ENCODE measurements around the gene ICAM1. TPM values are rescaled to one million over a fixed set of nuclear protein-coding genes. Genes with fewer than 3 reads are reported as not detected.

Gene ICAM1
- polyA plus RNA-seq, 2 of the 4 experiments (the other 2 are of a cell fraction): 1.2 to 1.4 TPM

DNA sequence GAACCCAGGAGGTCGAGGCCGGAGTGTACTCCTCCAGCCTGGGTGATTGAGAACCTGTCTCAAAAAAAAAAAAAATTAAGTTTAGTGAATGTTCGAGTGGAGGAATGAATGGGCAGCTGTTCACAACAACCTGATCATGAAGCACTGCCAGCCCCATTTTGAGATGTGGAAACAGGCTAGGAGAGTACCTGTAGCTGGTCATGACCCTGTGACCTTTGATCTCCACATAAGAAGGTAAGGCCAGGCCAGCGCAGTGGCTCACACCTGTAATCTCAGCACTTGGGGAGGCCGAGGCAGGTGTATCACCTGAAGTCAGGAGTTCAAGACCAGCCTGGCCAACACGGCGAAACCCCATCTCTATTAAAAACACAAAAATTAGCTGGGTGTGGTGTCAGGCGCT lies 54.8 kb downstream of the ICAM1 start:
- WGBS (ENCODE audit: missing lambda C conversion rate): 90% methylated on average over 7 of the region's 8 CpGs
- no peaks in the 10 kb centered on the region for H3K4me1 ChIP-seq
- no peak for ATAC-seq
- H3K4me3 ChIP-seq: no peak overlapping the region
- no peak overlapping the region for H3K4me2 ChIP-seq
- H3K9me3 ChIP-seq: no peaks in the 10 kb centered on the region
- ChIA-PET CTCF (interaction anchor here (1.3 kb wide), 1 partner anchor 67 kb away, joined by 6 read pairs; no protein-coding TSS in a partner anchor), POLR2A (no interaction called here)
- no peak for DNase-seq (ENCODE audit: low read depth in 1 of 2, low spot score in 1 of 2)
- H3K27ac ChIP-seq: no peak overlapping the region
- TF ChIP-seq SREBF2 (IDR thresholded peaks at IDR 0.05) (no peak), NR3C1 (IDR thresholded peaks at IDR 0.05) (no peak), BHLHE40 (IDR thresholded peaks at IDR 0.05; ENCODE audit: low read depth, low read length) (no peak), EHF (CRISPR knock-in tag; IDR thresholded peaks at IDR 0.05) (no peak), FOSB (CRISPR knock-in tag; IDR thresholded peaks at IDR 0.05) (no peak), FOSL2 (IDR thresholded peaks at IDR 0.05) (no peak), FOSL2 (CRISPR knock-in tag; IDR thresholded peaks at IDR 0.05) (no peak)
- TF ChIP-seq, protein P1, sequence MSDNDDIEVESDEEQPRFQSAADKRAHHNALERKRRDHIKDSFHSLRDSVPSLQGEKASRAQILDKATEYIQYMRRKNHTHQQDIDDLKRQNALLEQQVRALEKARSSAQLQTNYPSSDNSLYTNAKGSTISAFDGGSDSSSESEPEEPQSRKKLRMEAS (IDR thresholded peaks at IDR 0.05): no peak
- FAIRE-seq: no peak

DNA sequence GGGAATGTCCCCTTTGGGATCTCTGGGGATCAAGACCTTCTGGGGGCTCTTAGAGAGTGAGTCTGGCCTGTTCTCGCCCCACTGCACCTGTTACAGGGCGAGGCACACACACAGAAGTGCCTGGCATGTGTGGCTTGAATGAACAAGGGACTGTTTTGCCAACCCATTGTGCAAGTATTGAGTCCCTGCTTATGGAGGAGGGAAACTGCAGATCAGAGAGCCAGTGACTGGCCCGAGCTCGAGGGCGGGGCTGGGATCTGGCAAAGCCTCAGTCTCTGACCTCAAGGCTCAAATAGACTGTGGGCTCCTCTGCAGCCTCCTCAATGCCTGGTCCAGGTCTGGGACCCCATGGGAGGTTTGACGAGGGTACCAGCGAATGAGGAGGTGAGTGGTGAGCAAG lies 56.9 kb downstream of the ICAM1 start:
- Histone ChIP-seq H3K9me3 (no peaks in the 10 kb centered on the region), H3K4me3 (no peak overlapping the region), H3K4me2 (no peak overlapping the region), H3K27ac (no peak overlapping the region), H3K4me1 (peaks cover 9% of the 10 kb centered on the region; the same call in 1 of the 3 replicates)
- ChIA-PET POLR2A (interaction anchor here (0.6 kb wide), 1 partner anchor 85 kb away, joined by 4 read pairs; no protein-coding TSS in a partner anchor), CTCF (interaction anchor here (1.6 to 2.3 kb wide), 2 partner anchors 58 to 68 kb away, joined by 5 to 9 read pairs; partner anchors contain the start of gene ICAM1)
- ATAC-seq (no peak), FAIRE-seq (no peak), DNase-seq (ENCODE audit: low read depth in 1 of 2, low spot score in 1 of 2) (no peak)
- 90% methylated on average over 4 of the region's 7 CpGs for whole genome bisulfite sequencing (ENCODE audit: missing lambda C conversion rate)
- TF ChIP-seq HOXB13 (CRISPR knock-in tag; IDR thresholded peaks at IDR 0.05; ENCODE audit: low read depth) (no peak), RNF2 (IDR thresholded peaks at IDR 0.05; ENCODE audit: borderline replicate concordance, low read depth) (no peak), MAZ (IDR thresholded peaks at IDR 0.05; ENCODE audit: borderline replicate concordance, low read depth, low read length) (no peak), EP300 (IDR thresholded peaks at IDR 0.05) (no peak), RAD21 (conservative IDR thresholded peaks at IDR 0.05 in 1 of 2, IDR thresholded peaks at IDR 0.05 in 1 of 2) (no peak), NR3C1 (IDR thresholded peaks at IDR 0.05) (no peak), RFX5 (IDR thresholded peaks at IDR 0.05) (no peak), NPAS2 (CRISPR knock-in tag; IDR thresholded peaks at IDR 0.05; ENCODE audit: borderline replicate concordance) (no peak), NFE2L2 (conservative IDR thresholded peaks at IDR 0.05; ENCODE audit: low read length) (no peak), CBX8 (IDR thresholded peaks at IDR 0.05) (no peak)
- TF ChIP-seq, protein P2, sequence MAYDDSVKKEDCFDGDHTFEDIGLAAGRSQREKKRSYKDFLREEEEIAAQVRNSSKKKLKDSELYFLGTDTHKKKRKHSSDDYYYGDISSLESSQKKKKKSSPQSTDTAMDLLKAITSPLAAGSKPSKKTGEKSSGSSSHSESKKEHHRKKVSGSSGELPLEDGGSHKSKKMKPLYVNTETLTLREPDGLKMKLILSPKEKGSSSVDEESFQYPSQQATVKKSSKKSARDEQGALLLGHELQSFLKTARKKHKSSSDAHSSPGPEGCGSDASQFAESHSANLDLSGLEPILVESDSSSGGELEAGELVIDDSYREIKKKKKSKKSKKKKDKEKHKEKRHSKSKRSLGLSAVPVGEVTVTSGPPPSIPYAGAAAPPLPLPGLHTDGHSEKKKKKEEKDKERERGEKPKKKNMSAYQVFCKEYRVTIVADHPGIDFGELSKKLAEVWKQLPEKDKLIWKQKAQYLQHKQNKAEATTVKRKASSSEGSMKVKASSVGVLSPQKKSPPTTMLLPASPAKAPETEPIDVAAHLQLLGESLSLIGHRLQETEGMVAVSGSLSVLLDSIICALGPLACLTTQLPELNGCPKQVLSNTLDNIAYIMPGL (CRISPR knock-in tag; IDR thresholded peaks at IDR 0.05; ENCODE audit: borderline replicate concordance): no peak
- TF ChIP-seq, protein P3, sequence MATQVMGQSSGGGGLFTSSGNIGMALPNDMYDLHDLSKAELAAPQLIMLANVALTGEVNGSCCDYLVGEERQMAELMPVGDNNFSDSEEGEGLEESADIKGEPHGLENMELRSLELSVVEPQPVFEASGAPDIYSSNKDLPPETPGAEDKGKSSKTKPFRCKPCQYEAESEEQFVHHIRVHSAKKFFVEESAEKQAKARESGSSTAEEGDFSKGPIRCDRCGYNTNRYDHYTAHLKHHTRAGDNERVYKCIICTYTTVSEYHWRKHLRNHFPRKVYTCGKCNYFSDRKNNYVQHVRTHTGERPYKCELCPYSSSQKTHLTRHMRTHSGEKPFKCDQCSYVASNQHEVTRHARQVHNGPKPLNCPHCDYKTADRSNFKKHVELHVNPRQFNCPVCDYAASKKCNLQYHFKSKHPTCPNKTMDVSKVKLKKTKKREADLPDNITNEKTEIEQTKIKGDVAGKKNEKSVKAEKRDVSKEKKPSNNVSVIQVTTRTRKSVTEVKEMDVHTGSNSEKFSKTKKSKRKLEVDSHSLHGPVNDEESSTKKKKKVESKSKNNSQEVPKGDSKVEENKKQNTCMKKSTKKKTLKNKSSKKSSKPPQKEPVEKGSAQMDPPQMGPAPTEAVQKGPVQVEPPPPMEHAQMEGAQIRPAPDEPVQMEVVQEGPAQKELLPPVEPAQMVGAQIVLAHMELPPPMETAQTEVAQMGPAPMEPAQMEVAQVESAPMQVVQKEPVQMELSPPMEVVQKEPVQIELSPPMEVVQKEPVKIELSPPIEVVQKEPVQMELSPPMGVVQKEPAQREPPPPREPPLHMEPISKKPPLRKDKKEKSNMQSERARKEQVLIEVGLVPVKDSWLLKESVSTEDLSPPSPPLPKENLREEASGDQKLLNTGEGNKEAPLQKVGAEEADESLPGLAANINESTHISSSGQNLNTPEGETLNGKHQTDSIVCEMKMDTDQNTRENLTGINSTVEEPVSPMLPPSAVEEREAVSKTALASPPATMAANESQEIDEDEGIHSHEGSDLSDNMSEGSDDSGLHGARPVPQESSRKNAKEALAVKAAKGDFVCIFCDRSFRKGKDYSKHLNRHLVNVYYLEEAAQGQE (IDR thresholded peaks at IDR 0.05): no peak
- TF ChIP-seq, protein P4, sequence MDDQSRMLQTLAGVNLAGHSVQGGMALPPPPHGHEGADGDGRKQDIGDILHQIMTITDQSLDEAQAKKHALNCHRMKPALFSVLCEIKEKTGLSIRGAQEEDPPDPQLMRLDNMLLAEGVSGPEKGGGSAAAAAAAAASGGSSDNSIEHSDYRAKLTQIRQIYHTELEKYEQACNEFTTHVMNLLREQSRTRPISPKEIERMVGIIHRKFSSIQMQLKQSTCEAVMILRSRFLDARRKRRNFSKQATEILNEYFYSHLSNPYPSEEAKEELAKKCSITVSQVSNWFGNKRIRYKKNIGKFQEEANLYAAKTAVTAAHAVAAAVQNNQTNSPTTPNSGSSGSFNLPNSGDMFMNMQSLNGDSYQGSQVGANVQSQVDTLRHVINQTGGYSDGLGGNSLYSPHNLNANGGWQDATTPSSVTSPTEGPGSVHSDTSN (IDR thresholded peaks at IDR 0.05): no peak
